HG02981 (cell line): ENCODE measurements around the gene RPL28.
A peak's percentile ranks its signal among the peaks of the same experiment; 100 is the strongest.

ENCODE experiments used
- ATAC-seq: cut with Tn5 transposase; IDR thresholded peaks from one replicate; pipeline ENCODE4 v1.9.1; 2021; ENCODE audit warnings: mild to moderate bottlenecking, moderate library complexity; ENCODE audit not compliant: unreplicated experiment

Gene RPL28

DNA sequence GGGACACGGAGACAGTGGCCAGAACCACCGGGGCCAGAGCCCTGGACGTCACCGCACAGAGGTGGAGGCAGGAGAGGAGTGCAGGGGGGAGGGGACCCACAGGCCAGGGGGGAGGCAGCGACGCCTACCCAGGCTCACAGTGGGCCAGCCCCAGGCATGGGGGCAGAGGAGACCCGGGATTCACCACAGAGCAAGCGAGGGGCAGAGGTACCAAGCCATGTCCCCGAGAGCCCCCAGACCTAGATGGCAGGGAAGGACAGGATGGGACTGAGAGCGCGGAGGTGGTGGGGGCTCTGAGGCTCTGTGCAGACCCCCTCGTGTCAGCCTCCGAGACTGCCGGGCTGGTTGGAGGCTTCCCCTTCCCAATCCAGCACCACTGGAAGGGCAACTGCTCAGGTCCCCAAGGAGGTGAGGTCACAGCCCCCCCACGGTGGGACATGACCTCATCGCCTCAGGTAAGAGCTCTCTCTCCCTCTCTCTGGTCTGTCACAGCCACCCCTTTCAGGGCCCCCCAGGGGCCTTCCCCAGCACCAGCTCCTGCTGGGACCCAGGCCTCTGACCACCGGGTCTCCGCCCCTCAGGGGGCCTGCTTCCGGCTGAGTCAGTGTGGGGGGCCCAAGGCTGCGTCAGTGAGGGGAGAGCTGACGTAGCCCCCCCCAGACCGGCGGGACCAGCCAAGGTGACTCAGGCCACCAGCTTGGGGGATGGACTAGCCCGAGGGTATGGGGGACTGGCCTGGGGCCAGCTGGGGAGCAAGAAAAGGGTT, 13.2 kb upstream of the RPL28 start:
- ATAC-seq: no peak

DNA sequence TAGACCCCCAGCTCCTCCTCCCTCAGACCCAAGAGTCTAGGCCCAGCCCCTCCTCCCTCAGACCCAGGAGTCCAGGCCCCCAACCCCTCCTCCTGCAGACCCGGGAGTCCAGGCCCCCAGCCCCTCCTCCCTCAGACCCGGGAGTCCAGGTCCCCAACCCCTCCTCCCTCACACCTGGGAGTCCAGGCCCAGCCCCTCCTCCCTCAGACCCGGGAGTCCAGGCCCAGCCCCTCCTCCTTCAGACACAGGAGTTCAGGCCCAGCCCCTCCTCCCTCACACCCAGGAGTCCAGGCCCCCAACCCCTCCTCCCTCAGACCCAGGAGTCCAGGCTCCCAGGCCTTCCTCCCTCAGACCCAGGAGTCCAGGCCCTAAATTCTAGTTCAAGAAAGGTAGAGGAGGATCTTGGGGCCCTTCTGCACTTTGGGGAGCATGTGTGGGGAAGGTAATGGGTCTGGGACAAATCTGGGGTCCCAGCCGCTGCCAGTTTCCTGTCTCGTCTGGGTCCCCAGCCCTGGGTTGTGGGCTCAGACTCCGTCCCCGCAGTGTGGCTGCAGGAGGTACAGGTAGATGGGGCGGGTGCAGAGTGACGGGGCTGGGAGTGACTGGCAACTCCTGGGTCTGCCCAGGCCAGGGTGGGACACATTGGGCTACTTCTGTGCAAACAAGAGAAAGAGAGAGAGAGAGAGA, 12.3 kb upstream of the RPL28 start:
- no peak for ATAC-seq

DNA sequence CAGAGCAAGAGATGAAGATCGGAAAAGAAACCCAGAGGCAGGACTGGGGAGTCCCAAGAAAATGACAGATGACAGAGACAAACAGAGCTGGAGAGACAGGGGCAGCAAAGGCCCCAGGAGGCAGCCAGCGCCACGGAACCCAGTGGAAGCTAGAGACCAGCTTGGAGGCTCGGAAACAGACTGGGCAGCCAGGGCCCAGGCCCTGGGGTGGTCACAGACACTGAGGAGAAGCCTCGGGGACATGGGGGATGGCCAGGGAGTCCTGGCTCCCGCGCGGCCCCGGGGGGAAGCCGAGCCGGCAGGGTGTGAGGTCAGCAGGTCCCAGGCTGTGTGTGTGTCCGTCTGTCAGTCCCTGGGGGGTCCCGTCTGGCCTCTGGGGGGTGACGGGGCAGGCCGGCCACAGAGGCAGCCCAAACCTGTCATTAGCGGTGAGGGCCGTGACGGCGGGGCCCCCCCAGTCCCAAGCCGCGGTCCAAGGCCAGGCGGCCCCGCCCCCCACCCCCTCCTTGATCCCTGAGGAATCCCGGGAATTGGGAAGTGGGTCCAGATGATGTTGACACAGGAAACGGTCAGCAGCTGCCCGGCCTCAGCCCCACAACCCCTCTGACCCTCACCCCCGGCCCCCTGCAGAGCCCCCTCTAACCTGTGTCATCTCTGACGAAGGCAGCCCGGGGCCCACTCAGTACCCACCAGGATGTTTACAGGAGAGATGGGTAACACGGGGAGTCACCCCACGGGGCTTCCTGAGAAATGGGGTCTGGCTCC, 11.6 kb upstream of the RPL28 start:
- no peak for ATAC-seq

DNA sequence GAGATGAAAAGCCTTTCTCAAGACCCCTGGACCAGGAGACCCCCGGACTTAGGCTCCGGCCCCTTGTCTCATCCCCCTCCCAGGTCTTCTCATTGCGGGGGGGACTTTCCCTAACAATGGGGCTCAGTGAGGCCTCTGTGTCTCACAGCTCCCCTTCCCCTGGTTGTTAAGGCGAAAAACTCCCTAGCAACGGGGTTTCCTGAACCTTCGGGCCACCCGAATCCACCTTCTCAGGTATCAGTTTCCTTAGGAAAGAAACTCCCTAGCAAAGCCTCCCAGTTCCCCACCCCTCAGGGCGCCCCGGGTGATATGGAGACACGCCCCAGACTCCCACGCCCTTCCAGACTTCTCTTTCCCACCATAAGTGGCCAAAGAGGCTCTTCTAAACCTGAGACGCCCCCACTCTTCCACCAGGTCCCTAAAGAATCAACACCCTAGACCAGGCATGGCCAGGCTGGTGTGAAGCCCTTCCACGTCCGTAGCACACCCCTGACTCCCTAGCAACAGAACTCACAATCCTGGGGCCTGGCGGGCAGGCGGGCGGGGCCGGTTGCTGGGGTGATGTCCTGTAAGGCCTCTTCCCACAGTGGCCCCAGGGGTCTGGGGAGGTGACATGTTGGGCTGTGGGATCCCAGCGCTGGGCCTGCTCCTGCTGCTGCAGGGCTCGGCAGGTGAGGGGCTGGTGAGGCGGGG, 9.3 kb upstream of the RPL28 start, which contains the start of gene TMEM190:
TSS of gene TMEM190 (plus strand) at position 586 of the 693 bp plus-strand sequence. CDS start at position 614, 28 bp downstream.
- no peak for ATAC-seq

DNA sequence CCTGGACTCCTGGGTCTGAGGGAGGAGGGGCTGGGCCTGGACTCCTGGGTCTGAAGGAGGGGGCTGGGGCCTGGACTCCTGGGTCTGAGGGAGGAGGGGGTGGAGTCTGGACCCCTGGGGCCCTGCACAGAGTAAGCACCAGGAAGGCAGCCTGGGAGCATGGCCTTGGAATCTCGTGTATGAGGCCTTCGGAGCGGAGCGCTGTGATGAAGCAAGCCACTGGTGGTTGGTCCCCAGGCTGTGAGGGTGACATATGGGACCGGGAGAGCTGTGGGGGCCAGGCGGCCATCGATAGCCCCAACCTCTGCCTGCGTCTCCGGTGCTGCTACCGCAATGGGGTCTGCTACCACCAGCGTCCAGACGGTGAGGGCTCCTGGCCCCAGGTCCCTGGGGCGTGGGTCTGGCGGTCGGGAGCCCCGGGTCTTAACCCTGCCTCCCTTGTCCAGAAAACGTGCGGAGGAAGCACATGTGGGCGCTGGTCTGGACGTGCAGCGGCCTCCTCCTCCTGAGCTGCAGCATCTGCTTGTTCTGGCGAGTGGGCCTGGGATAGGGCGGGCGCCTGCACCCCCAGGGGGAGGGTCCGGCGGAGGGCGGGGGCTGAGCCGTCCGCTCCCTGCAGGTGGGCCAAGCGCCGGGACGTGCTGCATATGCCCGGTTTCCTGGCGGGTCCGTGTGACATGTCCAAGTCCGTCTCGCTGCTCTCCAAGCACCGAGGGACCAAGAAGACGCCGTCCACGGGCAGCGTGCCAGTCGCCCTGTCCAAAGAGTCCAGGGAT, 8.2 kb upstream of the RPL28 start:
- ATAC-seq: no peak

DNA sequence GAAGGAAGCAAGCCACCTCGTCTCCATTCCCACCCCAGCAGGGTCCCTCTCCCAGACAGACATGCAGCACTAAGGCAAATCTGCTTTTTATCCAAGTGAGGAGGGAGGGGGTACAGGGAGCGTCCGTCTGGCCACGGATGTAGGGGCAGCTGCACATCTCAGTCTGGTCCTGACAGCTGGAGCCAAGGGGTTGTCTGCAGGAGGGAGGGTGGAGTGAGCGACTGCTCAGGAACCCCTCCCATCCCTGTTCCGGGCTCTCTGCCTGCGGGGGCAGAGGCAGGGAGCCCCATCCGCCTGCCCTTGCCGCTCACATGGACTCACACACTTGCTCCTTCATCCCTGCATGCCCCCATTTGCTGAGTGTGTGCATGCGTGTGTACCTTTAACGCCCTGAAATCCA, 6.6 kb upstream of the RPL28 start:
- ATAC-seq: no peak

DNA sequence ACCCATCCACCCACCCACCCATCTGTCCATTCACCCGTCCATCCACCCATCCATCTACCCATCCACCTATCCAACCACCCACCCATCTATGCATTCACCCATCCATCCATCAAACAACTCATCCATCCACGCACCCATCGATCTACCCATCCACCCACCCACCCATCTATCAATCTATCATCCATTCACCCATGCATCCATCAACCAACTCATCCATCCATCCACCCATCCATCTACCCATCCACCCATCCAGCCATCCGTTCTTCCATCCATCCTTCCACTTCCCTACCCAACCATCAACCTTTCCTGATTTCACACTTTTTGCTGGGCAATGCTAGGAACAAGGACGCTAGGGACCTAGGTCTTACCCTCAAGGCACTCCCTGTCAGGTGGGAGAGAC, 3.7 kb upstream of the RPL28 start:
- no peak for ATAC-seq

DNA sequence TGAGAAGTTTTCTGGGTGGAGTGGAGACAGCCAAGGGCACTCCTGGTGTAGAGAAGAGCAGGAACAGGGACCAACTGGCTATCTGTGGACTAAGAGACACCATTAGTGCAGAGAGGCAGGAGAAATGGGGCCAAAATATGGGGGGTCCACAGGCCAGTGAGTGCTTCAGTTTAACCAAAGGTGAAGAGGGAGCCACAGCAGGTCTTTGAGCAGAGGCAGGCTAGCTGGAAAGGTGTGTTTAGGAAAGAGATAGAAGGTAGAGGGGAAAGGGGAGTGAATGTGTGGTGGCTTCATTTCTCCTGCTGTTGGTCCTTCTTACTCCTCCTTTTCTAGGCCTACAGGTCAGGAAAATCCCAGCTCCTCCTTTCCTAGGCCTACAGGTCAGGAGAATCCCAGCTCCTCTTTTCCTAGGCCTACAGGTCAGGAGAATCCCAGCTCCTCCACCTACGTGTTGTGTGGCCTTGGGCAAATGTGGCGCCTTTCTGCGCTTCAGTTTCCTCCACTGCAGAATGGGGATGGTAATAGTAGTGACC, 3.1 kb upstream of the RPL28 start:
- ATAC-seq: no peak

DNA sequence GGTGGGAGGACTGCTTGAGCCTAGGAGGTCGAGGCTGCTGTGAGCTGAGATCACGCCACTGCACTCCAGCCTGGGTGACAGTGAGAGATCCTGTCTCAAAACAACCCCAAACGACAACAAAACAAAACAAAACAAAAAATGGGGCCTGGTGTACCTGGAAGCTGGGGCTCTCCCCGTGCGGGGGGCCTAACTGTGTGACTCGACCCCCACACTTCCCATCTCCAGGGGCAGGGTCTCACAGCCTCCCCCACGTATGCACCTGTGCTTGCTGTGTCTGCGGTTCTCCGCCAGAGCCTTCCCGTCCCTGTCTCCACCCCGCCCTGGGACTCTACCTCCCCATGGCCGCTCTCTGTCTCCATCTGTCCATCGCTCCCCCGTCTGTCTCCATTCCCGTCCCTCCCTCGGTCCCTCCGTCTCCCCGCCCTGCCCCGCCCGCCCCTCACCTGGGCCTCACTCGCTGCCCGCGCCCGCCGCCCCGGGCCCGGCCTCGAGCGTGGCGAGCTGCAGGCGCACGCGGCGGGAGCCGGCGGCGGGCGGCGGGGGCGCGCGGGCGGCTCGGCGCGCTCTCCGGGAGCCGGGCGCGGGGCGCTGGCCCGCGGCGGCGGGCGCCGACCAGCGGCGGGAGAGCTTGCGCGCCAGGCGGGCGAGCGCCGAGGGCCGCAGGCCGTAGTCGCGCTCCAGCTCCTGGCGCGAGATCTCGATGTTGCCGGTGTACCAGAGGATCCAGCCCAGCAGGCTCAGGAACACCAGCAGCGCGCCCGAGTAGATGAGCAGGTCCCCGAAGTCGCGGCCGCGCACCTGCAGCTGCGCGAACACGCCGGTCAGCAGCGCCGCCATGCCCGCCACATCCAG, 2.2 kb upstream of the RPL28 start:
- ATAC-seq: no peak

DNA sequence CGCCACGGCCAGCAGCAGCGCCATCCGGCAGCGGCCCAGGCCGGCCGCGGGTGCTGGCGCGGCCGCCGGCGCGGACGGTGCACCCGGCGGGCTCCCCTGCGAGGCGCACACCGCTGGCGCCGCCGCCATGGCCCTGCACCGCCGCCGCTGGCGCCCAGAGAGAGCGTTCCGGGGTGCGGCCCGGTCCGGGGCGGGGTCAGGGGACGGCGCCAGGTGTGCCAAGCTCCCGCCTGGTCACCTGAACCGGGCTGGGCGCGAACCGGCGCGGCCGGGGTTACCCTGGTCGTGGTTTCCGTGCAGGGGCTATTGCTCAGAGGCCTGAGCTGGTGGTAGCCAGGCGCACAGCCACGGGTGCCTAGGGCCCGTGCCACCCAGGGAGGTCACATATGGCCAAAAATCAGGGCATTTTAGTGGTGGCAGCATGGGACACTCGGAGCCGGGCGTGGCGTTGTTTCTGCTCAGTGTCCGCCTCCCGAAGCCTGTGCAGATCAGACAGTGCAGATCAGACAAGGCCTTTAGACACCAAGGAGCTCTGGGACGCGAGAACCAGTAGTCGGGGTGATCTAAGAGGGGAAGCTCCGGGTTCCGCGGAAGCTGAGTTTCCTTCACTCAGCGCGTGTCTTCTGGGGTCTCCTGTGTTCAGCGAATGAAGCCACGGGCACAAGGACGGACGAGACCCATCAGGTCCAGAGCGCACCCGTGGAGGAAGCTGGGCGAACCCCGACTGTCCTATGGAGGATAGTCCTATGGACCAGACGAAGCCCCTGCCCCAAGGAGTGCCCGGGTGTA, 1.4 kb upstream of the RPL28 start, which contains the start of gene TMEM238:
TSS of gene TMEM238 (minus strand) at position 162 of the 789 bp plus-strand sequence. CDS start at position 129, 33 bp downstream.
- no peak for ATAC-seq

DNA sequence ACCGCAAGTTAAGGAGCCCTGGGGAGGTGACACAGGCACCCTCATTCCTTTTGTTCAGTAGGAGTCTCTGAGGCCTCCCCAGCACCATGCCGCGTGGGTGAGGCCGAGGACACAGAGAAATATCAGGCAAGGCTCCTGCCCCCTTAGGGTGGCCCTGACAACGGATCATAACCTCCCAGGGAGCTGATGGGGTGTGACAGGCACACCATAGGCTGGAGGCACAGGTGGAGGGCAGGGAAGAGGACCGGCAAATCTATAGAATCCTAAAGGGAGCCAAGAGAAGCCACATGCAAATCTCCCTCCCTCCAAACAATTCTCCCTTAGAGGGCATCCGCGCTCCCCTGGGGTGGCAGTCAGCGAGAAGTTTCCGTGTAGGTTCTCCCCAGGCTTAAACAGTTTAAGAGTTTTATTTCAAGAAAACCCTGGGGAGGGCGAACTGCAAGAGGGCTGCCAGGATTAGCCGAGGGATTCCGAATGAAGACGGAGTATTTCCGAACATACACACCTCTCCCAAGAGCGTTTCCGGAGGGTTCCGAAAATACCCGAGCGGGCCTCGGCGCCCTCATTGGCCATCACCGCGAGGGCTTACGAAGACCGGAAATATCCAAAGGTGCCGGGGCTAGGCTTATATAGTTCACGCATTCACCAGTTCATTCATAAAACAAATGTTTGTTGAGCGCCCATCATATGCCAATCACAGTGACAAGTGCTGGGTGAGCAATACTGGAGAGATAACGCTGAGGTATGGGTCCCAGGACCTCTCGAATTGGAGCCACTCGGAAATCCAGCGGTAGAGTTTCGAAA, 610 bp upstream of the RPL28 start:
- peak; percentile 54 for ATAC-seq

DNA sequence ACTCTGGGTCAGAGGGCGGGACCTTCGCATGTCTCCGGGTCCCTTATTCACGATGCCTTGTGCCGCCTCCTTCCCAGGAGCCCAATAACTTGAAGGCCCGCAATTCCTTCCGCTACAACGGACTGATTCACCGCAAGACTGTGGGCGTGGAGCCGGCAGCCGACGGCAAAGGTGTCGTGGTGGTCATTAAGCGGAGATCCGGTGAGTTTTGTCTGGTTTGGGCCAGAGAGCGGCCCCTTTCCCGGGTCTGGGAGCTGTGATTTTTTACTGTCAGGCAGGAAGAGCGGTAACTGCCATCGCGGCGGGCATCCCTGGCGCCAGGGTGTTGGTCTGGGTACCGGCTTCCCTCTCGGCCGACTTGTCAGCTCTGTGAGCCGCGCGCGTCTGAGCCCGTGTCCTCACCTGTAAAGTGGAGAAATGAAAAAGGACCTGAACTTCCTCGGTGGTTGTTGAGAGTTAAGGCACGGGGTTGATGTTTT, 800 bp downstream of the RPL28 start:
- no peak for ATAC-seq

DNA sequence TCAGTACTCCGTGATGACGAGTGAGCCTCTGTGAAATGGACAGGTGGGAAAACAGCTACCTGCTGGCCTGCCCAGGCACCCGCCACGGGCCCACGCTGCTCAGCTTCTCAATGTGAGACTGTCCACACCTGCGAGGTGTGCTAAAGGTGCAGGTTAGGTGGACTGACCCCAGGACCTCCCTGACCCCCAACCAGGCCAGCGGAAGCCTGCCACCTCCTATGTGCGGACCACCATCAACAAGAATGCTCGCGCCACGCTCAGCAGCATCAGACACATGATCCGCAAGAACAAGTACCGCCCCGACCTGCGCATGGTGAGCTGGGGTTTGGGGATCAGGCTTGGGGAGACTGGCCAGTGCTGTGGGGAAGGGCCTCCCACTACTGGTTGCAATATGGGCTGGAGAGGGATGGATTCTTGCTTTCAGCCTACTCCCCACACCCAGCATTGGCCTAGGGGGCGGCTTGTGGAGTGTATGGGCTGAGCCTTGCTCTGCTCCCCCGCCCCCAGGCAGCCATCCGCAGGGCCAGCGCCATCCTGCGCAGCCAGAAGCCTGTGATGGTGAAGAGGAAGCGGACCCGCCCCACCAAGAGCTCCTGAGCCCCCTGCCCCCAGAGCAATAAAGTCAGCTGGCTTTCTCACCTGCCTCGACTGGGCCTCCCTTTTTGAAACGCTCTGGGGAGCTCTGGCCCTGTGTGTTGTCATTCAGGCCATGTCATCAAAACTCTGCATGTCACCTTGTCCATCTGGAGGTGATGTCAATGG, 2.2 kb downstream of the RPL28 start:
- ATAC-seq: no peak

DNA sequence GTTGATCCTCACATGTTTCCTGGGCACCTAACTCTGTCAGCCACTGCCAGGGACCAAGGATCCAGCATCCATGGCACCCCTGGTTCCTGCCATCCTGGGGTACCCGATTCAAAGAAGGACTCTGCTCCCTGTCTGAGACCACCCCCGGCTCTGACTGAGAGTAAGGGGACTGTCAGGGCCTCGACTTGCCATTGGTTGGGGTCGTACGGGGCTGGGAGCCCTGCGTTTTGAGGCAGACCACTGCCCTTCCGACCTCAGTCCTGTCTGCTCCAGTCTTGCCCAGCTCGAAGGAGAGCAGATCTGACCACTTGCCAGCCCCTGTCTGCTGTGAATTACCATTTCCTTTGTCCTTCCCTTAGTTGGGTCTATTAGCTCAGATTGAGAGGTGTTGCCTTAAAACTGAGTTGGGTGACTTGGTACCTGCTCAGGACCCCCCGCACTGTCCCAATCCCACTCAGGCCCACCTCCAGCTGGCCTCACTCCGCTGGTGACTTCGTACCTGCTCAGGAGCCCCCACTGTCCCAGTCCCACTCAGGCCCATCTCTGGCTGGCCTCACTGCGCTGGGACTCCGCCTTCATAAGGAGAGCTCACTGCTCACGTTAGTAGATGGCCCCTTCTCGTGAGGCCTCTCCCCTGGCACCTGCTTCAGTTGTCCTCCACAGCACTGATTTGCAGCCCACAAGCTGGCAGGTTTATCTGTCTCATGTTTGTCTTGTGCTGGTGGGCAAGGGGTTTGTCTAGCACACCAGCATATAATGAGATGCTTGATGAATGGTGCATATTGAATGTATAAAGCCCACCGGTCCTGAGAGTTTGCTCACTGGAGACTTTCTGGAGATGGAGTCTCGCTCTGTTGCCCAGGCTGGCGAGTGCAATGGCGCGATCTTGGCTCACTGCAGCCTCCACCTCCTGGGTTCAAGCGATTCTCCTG, 3.9 kb downstream of the RPL28 start:
- no peak for ATAC-seq

DNA sequence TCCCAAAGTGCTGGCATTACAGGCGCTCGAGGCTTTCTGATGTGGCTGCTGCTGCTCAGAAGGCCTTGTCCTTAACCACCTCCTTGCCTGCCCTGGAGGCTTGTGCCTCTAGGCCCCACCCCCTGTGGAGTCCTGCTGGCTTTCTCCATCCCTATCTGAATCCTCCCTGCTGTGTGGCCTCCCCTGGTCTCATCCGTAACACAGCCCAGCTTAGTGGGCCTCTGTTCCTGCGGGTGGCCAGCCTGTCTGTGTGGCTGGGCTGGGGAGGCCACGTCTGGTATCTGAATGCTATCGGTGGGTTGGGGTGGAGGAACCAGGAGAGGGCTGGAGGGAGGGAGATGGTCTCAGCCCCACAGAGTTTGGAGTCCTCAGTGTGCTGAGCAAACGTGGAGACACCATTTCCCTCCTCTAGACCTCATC, 4.7 kb downstream of the RPL28 start:
- no peak for ATAC-seq
